Stimulated activated CD4-positive, alpha-beta T cell treated with anti-CD3 and anti-CD28 coated beads, TNF-alpha, amount 100 ng/mL, for 24 hours (primary cell): Measurements from ENCODE around the gene SHC4.

Experiments used
- DNase-seq, 3 experiments: peaks; one replicate each; pipeline ENCODE4 v3.0.0-alpha.2; 2020; ENCODE audit warnings: low read depth in 3 of 3

SHC4 gene

GRCh38 chr15:48968066-48968465 lies 4.3 kb upstream of the SHC4 start:
- no peak for DNase-seq

GRCh38 chr15:48967336-48967735 lies 3.6 kb upstream of the SHC4 start:
- DNase-seq, result no peak

- no peak for DNase-seq
Measured at GRCh38 chr15:48966595-48967301, 3.0 kb upstream of the SHC4 start.

- peak in 1 of 3 experiments; percentile 24 for DNase-seq
Measured at GRCh38 chr15:48965972-48966371, 2.3 kb upstream of the SHC4 start.

- DNase-seq, result no peak
Measured at GRCh38 chr15:48964898-48965297, 1.2 kb upstream of the SHC4 start.

- DNase-seq, result peak in 1 of 3 experiments; percentile 7
Measured at GRCh38 chr15:48962662-48963523, 826 bp downstream of the SHC4 start.

- DNase-seq, result no peak
Measured at GRCh38 chr15:48955967-48956366, 7.8 kb downstream of the SHC4 start.

GRCh38 chr15:48955370-48955769 lies 8.3 kb downstream of the SHC4 start:
- DNase-seq, result no peak

GRCh38 chr15:48954538-48954937 lies 9.2 kb downstream of the SHC4 start:
- no peak for DNase-seq

- no peak for DNase-seq
Measured at GRCh38 chr15:48946840-48947187, 16.9 kb downstream of the SHC4 start.

- no peak for DNase-seq
Measured at GRCh38 chr15:48946074-48946839, 17.5 kb downstream of the SHC4 start.

GRCh38 chr15:48945386-48945785 lies 18.3 kb downstream of the SHC4 start:
- DNase-seq, result no peak

GRCh38 chr15:48941904-48942303 lies 21.8 kb downstream of the SHC4 start:
- DNase-seq, result no peak

- DNase-seq, result no peak
Measured at GRCh38 chr15:48940508-48940907, 23.2 kb downstream of the SHC4 start.

GRCh38 chr15:48939648-48940047 lies 24.1 kb downstream of the SHC4 start:
- DNase-seq, result no peak

- no peak for DNase-seq
Measured at GRCh38 chr15:48937886-48938285, 25.8 kb downstream of the SHC4 start.

GRCh38 chr15:48936666-48937065 lies 27.1 kb downstream of the SHC4 start:
- DNase-seq, result no peak

GRCh38 chr15:48935236-48935635 lies 28.5 kb downstream of the SHC4 start:
- DNase-seq, result no peak

- no peak for DNase-seq
Measured at GRCh38 chr15:48930735-48931134, 33.0 kb downstream of the SHC4 start.

GRCh38 chr15:48929661-48930060 lies 34.1 kb downstream of the SHC4 start:
- no peak for DNase-seq

GRCh38 chr15:48928877-48929538 lies 34.7 kb downstream of the SHC4 start:
- DNase-seq, result peak in 2 of 3 experiments; percentile 17 to 53

GRCh38 chr15:48925714-48926223 lies 38.0 kb downstream of the SHC4 start:
- no peak for DNase-seq
